ENCODE data around the gene JRKL.

DNA sequence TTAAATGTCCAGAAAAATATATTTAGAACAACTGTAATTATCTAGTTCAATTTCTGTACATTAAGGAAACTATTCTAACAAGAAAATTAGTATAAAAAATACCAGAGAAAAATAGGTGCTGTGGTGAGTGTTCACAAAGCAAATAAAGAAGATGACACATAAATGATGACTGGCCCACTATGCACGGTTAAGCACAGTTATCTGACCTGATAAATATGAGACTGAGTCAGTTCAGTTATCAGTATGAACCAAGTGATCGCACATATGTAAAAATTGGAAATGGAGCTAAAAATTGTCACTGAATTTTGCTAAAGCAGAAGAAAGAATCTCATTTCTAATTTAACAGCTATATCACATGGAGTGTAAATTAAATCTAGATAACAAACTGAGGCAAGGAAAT, 28.0 kb upstream of the JRKL start:
- TF ChIP-seq, protein P1, sequence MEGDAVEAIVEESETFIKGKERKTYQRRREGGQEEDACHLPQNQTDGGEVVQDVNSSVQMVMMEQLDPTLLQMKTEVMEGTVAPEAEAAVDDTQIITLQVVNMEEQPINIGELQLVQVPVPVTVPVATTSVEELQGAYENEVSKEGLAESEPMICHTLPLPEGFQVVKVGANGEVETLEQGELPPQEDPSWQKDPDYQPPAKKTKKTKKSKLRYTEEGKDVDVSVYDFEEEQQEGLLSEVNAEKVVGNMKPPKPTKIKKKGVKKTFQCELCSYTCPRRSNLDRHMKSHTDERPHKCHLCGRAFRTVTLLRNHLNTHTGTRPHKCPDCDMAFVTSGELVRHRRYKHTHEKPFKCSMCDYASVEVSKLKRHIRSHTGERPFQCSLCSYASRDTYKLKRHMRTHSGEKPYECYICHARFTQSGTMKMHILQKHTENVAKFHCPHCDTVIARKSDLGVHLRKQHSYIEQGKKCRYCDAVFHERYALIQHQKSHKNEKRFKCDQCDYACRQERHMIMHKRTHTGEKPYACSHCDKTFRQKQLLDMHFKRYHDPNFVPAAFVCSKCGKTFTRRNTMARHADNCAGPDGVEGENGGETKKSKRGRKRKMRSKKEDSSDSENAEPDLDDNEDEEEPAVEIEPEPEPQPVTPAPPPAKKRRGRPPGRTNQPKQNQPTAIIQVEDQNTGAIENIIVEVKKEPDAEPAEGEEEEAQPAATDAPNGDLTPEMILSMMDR (IDR thresholded peaks at IDR 0.05; ENCODE audit: low read length) = no peak
- no peak for TF ChIP-seq EZH2 (IDR thresholded peaks at IDR 0.05; ENCODE audit: borderline replicate concordance, low read length)
